Measurements from ENCODE around the gene TRIM15.

TRIM15 gene

DNA sequence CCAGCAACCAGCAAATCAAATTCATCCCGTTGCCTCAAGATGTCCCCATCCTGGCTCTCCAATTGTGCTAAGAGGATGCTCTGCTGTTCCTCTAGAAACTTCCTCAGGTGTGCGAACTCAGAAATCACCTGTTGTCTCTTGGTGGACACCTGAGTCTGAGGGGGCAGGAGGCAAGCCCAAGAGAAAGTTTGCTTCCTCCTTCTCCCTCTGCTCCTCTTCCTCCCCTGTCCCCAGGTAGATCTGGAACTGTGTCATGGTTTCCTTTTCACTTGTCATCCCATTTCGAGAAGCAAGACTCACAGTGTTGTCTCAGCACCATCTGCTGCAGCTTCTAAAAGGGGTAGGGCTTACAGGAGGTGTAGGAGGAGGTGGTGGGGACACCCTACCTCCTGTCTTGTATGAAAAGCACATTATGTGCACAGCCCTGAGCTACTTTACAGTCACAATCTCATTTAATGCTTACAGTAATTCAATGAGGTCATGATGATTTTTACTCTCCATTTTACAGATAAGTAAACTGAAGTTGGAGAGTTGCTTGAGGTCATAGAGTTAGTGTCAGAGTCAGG lies 4.8 kb upstream of the TRIM15 start:
- no peak for DNase-seq (ENCODE audit: low read depth in 1 of 2, low spot score in 1 of 2)
- Histone ChIP-seq H3K27ac (replicated peaks) (no peak overlapping the region), H3K4me3 (replicated peaks; ENCODE audit: insufficient read depth, low read length) (no peak overlapping the region), H3K27me3 (ENCODE audit: insufficient read depth, poor library complexity, severe bottlenecking) (no peaks in the 10 kb centered on the region)
- TF ChIP-seq, protein P1, sequence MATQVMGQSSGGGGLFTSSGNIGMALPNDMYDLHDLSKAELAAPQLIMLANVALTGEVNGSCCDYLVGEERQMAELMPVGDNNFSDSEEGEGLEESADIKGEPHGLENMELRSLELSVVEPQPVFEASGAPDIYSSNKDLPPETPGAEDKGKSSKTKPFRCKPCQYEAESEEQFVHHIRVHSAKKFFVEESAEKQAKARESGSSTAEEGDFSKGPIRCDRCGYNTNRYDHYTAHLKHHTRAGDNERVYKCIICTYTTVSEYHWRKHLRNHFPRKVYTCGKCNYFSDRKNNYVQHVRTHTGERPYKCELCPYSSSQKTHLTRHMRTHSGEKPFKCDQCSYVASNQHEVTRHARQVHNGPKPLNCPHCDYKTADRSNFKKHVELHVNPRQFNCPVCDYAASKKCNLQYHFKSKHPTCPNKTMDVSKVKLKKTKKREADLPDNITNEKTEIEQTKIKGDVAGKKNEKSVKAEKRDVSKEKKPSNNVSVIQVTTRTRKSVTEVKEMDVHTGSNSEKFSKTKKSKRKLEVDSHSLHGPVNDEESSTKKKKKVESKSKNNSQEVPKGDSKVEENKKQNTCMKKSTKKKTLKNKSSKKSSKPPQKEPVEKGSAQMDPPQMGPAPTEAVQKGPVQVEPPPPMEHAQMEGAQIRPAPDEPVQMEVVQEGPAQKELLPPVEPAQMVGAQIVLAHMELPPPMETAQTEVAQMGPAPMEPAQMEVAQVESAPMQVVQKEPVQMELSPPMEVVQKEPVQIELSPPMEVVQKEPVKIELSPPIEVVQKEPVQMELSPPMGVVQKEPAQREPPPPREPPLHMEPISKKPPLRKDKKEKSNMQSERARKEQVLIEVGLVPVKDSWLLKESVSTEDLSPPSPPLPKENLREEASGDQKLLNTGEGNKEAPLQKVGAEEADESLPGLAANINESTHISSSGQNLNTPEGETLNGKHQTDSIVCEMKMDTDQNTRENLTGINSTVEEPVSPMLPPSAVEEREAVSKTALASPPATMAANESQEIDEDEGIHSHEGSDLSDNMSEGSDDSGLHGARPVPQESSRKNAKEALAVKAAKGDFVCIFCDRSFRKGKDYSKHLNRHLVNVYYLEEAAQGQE (IDR thresholded peaks at IDR 0.05; ENCODE audit: insufficient replicate concordance, low read depth), result no peak
- TF ChIP-seq, protein P2, sequence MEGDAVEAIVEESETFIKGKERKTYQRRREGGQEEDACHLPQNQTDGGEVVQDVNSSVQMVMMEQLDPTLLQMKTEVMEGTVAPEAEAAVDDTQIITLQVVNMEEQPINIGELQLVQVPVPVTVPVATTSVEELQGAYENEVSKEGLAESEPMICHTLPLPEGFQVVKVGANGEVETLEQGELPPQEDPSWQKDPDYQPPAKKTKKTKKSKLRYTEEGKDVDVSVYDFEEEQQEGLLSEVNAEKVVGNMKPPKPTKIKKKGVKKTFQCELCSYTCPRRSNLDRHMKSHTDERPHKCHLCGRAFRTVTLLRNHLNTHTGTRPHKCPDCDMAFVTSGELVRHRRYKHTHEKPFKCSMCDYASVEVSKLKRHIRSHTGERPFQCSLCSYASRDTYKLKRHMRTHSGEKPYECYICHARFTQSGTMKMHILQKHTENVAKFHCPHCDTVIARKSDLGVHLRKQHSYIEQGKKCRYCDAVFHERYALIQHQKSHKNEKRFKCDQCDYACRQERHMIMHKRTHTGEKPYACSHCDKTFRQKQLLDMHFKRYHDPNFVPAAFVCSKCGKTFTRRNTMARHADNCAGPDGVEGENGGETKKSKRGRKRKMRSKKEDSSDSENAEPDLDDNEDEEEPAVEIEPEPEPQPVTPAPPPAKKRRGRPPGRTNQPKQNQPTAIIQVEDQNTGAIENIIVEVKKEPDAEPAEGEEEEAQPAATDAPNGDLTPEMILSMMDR (IDR thresholded peaks at IDR 0.05; ENCODE audit: insufficient read depth, low read length), result no peak
- TF ChIP-seq GABPA (IDR thresholded peaks at IDR 0.05; ENCODE audit: low read depth) (no peak), SPI1 (IDR thresholded peaks at IDR 0.05; ENCODE audit: borderline replicate concordance, low read depth) (no peak)

DNA sequence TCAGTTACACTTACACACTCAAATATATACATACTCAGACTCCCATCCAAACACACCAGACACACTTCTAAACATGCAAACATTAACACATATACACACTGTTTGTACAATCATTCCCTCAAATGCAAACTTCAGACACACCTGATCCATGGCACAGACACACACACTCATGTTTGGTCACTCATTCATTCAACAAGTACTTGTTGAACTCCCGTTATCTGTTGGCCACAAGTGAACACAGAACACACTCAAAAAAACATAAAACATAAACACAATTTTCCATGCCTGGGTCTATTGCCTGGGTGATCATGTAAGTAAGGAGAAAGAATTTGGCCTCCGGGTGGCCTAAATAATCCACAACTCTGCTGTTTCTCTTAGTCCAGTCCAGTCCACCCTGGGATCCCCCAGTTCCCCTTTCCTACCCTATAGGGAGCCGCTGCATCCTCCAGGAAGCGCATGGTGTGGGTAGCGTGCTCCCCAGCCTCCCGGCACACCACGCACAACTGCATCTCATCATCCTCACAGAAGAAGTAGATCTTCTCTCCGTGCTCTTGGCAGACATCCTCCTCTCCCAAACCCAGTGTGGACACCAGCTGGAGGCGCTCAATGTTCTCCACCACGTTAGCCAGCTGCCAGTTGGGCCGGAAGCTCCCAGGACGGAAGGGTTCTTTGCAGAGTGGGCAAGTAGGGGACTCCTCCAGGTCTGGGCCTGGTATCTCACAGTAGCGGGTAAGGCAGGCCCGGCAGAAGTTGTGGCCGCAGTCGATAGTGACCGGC lies 3.1 kb upstream of the TRIM15 start:
- Histone ChIP-seq H3K27me3 (ENCODE audit: insufficient read depth, poor library complexity, severe bottlenecking) (no peaks in the 10 kb centered on the region), H3K4me3 (replicated peaks; ENCODE audit: insufficient read depth, low read length) (no peak overlapping the region), H3K27ac (replicated peaks) (no peak overlapping the region)
- DNase-seq (ENCODE audit: low read depth in 1 of 2, low spot score in 1 of 2), result no peak
- TF ChIP-seq POLR2AphosphoS5 (IDR thresholded peaks at IDR 0.05; ENCODE audit: low read depth) (no peak), GABPA (IDR thresholded peaks at IDR 0.05; ENCODE audit: low read depth) (no peak), SPI1 (IDR thresholded peaks at IDR 0.05; ENCODE audit: borderline replicate concordance, low read depth) (no peak)
- TF ChIP-seq, protein P2 (IDR thresholded peaks at IDR 0.05; ENCODE audit: insufficient read depth, low read length), result no peak
- TF ChIP-seq, protein P1 (IDR thresholded peaks at IDR 0.05; ENCODE audit: insufficient replicate concordance, low read depth), result no peak

DNA sequence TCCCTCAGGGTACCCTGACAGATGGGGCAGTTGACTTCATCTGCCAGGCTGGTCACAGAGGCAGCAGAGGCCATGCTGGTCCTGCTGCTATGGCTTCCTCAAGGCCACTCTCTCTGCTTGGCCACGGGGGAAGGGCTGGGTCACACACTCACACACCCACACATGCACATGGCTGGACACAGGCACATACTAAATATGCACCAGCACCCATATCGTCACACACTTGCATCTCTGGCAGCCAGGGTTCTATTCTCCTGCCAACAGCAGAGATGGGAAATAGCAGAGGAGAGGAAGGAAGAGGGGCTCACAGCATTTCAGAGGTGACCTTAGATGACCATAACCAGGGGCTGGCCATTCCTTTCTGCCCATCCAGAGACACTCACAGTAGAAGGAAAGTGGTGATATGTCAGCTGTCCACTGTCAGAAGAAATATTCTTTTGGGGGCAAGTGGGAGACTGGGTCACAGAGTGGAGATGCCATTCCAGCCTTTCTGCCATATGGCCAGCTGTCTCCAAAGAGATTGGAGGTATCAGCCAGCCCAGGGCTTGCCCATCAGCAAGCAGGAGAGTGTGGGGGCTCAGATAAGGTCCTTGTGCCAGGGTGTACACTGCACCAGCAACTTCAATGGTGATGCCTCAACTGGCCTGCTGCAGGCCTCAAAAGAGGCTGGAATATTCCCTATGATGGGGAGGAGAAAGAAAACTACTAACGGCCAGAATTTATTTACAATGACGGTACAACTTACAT lies 2.4 kb upstream of the TRIM15 start, which contains the start of gene TRIM10:
TSS of gene TRIM10 (minus strand) at position 427 of the 747 bp plus-strand sequence. CDS start at position 74, 353 bp downstream.
- no peak for DNase-seq (ENCODE audit: low read depth in 1 of 2, low spot score in 1 of 2)
- no peak for TF ChIP-seq SPI1 (IDR thresholded peaks at IDR 0.05; ENCODE audit: borderline replicate concordance, low read depth)
- TF ChIP-seq GABPA (IDR thresholded peaks at IDR 0.05; ENCODE audit: low read depth), result no peak
- TF ChIP-seq, protein P2 (IDR thresholded peaks at IDR 0.05; ENCODE audit: insufficient read depth, low read length), result no peak
- TF ChIP-seq, protein P1 (IDR thresholded peaks at IDR 0.05; ENCODE audit: insufficient replicate concordance, low read depth), result no peak
- TF ChIP-seq POLR2AphosphoS5 (IDR thresholded peaks at IDR 0.05; ENCODE audit: low read depth), result no peak
- H3K27me3 ChIP-seq (ENCODE audit: insufficient read depth, poor library complexity, severe bottlenecking), result no peaks in the 10 kb centered on the region
- H3K4me3 ChIP-seq (replicated peaks; ENCODE audit: insufficient read depth, low read length), result no peak within 1 kb of the TSS
- no peak within 1 kb of the TSS for H3K27ac ChIP-seq (replicated peaks)

All from HL-60 (cell line).